Activated CD4-positive, CD25-positive, alpha-beta regulatory T cell treated with anti-CD3 and anti-CD28 coated beads, Interleukin-2, amount 50 U/mL, for 24 hours (primary cell): ENCODE results near the gene TBC1D2.
A peak's percentile ranks its signal among the peaks of the same experiment; 100 is the strongest.
"Not testable (repeated sequence)": the region's sequence is repeated elsewhere in the genome, so short reads cannot be mapped to it uniquely, and the experiment has no call there.

ENCODE experiments used
- ATAC-seq, 2 donors: fragments of 150-1000 bp; cut with Tn5 transposase; one replicate each; pipeline ENCODE4 v1.10.0; 2021; ENCODE audit warnings: mild to moderate bottlenecking in 1 of 2, moderate library complexity in 1 of 2

Gene TBC1D2

GRCh38 chr9:98255578-98256296, at the start of gene TBC1D2:
TBC1D2 (minus strand) TSS chr9:98255649; CDS start chr9:98255541, 108 bp downstream.
- peak; percentile 81 to 87 for ATAC-seq

GRCh38 chr9:98304381-98304780, 48.9 kb upstream of the TBC1D2 start:
- ATAC-seq: no peak

GRCh38 chr9:98303633-98304125, 48.2 kb upstream of the TBC1D2 start:
- ATAC-seq: no peak

- ATAC-seq: no peak
Measured at GRCh38 chr9:98302938-98303632, 47.6 kb upstream of the TBC1D2 start.

- ATAC-seq: no peak
Measured at GRCh38 chr9:98302150-98302549, 46.7 kb upstream of the TBC1D2 start.

- no peak for ATAC-seq
Measured at GRCh38 chr9:98300611-98301010, 45.2 kb upstream of the TBC1D2 start.

- no peak for ATAC-seq
Measured at GRCh38 chr9:98298476-98298875, 43.0 kb upstream of the TBC1D2 start.

- ATAC-seq: no peak
Measured at GRCh38 chr9:98295824-98296223, 40.4 kb upstream of the TBC1D2 start.

GRCh38 chr9:98291820-98292219, 36.4 kb upstream of the TBC1D2 start:
- no peak for ATAC-seq

- no peak for ATAC-seq
Measured at GRCh38 chr9:98290411-98290810, 35.0 kb upstream of the TBC1D2 start.

GRCh38 chr9:98289614-98290201, 34.3 kb upstream of the TBC1D2 start:
- no peak for ATAC-seq

- no peak for ATAC-seq
Measured at GRCh38 chr9:98288881-98289280, 33.4 kb upstream of the TBC1D2 start.

GRCh38 chr9:98287384-98287783, 31.9 kb upstream of the TBC1D2 start:
- ATAC-seq: no peak

GRCh38 chr9:98285446-98285845, 30.0 kb upstream of the TBC1D2 start:
- ATAC-seq: no peak

- ATAC-seq: no peak
Measured at GRCh38 chr9:98284754-98285153, 29.3 kb upstream of the TBC1D2 start.

GRCh38 chr9:98283143-98283542, 27.7 kb upstream of the TBC1D2 start:
- ATAC-seq: not testable (repeated sequence)

GRCh38 chr9:98281281-98281680, 25.8 kb upstream of the TBC1D2 start:
- ATAC-seq: no peak

- no peak for ATAC-seq
Measured at GRCh38 chr9:98280574-98280973, 25.1 kb upstream of the TBC1D2 start.

GRCh38 chr9:98280162-98280561, 24.7 kb upstream of the TBC1D2 start:
- ATAC-seq: no peak

GRCh38 chr9:98276907-98277469, 21.5 kb upstream of the TBC1D2 start:
- ATAC-seq: no peak

- no peak for ATAC-seq
Measured at GRCh38 chr9:98275159-98275558, 19.7 kb upstream of the TBC1D2 start.

- ATAC-seq: no peak
Measured at GRCh38 chr9:98272083-98272482, 16.6 kb upstream of the TBC1D2 start.

- ATAC-seq: no peak
Measured at GRCh38 chr9:98271479-98271878, 16.0 kb upstream of the TBC1D2 start.
